ENCODE results near the gene GCN1.

Gene GCN1

DNA sequence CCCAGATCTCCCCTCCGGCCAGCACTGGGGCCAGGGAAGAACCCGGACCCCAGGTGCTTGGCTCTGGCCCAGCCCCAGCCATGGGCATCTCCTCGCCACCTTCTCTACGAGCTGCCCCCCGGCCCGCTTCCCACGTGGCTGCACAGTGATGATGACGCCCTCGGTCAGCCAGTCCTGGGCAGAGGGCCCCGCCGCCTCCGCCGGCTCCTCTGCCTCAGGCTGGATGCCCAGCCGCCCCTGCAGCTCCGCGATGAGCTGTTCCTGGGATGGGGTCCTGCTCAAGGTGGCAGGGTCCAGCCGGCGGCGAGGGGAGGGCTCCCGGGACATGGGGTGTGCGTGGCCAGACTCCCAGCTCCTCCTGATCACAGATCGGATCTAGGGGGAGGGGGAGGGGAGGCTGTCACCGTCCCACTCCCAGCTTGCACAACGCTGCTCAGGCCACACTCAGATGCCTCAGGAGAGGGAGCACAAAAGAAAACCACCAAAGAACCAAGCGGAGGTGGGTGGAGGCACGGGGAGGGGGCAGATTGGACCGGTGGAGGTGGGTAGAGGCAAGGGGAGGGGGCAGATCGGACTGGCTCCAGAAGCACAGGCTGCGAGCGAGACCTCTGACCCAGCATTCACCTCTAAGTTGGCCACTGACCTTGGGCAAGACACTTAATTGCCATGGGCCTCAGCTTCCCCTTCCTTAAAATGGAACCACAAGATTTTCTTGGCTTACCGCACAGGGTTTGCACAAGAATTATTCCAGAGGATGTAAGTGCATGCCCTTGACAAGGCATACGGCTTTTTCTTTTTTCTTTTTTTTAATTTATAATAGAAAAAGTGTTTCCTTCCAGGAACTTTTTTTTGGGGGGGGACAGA is 22.5 kb upstream of the GCN1 start:
- Histone ChIP-seq H2AFZ (no peak overlapping the region), H3K4me2 (ENCODE audit: low read length) (no peak overlapping the region), H3K27me3 (ENCODE audit: control insufficient read depth, insufficient read depth, low read length) (no peaks in the 10 kb centered on the region), H3K9me3 (ENCODE audit: control insufficient read depth, low read length) (no peaks in the 10 kb centered on the region), H3K27ac (no peak overlapping the region), H3K4me1 (no peaks in the 10 kb centered on the region), H3K36me3 (ENCODE audit: control insufficient read depth, insufficient read depth, low read length) (no peaks in the 10 kb centered on the region), H3K79me2 (peaks cover 9% of the 10 kb centered on the region), H3K4me3 (ENCODE audit: low read depth, low read length) (no peak overlapping the region), H3K9ac (no peak overlapping the region)
- TF ChIP-seq, protein P1, sequence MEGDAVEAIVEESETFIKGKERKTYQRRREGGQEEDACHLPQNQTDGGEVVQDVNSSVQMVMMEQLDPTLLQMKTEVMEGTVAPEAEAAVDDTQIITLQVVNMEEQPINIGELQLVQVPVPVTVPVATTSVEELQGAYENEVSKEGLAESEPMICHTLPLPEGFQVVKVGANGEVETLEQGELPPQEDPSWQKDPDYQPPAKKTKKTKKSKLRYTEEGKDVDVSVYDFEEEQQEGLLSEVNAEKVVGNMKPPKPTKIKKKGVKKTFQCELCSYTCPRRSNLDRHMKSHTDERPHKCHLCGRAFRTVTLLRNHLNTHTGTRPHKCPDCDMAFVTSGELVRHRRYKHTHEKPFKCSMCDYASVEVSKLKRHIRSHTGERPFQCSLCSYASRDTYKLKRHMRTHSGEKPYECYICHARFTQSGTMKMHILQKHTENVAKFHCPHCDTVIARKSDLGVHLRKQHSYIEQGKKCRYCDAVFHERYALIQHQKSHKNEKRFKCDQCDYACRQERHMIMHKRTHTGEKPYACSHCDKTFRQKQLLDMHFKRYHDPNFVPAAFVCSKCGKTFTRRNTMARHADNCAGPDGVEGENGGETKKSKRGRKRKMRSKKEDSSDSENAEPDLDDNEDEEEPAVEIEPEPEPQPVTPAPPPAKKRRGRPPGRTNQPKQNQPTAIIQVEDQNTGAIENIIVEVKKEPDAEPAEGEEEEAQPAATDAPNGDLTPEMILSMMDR (IDR thresholded peaks at IDR 0.05): no peak

DNA sequence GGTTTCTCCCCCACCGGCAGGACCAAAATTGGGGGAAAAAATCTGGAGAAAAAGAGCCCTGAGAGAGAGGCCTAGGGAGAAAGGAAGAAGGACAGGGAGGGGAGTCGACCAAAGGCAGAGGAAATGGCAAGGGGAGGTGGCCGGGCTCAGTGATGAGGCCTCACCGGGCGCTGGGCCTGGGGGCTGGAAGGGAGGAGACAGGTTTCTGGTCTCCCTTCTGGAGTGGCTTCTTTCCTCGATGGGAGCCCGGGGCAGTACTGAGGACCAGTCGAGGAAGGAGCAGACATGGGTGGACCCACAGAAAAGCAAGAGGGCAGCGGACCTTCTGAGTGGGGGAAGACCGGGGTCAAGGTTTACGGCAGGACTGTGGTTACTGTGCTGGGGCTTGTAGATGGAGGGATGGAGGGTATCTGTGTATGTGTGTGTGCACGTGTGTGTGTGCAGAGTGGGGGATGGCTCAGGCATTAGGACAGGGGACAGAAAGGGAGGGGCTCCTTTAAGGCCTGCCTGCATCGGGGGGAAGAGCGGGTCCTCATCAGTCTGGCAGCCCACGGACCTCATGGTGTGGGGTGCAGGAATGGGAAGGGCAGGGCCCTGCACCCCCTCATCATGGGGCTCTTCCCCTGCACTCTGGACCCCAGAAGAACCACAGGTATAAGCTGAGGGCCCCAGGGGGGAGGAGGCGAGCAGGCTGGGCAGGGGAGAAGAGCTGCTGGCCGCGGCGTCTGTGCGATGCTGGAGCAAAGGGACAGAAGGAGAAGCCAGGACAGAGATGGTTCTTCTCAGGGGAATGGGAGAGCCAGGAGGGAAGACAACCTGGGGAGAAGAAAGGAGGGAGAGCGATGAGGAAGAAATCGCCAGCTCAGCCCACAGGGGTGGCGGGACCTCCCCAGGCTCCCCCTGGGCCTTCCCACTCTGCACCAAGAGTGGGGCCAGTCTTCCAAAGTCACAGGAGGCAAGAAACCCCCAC is 21.5 kb upstream of the GCN1 start:
- TF ChIP-seq, protein P1 (IDR thresholded peaks at IDR 0.05): no peak
- H3K4me2 ChIP-seq (ENCODE audit: low read length): no peak overlapping the region
- no peak overlapping the region for H3K4me3 ChIP-seq (ENCODE audit: low read depth, low read length)
- H3K9ac ChIP-seq: no peak overlapping the region
- H3K36me3 ChIP-seq (ENCODE audit: control insufficient read depth, insufficient read depth, low read length): no peaks in the 10 kb centered on the region
- no peaks in the 10 kb centered on the region for H3K27me3 ChIP-seq (ENCODE audit: control insufficient read depth, insufficient read depth, low read length)
- no peaks in the 10 kb centered on the region for H3K9me3 ChIP-seq (ENCODE audit: control insufficient read depth, low read length)
- no peak overlapping the region for H2AFZ ChIP-seq
- no peaks in the 10 kb centered on the region for H3K4me1 ChIP-seq
- H3K79me2 ChIP-seq: peaks cover 4% of the 10 kb centered on the region
- H3K27ac ChIP-seq: no peak overlapping the region

DNA sequence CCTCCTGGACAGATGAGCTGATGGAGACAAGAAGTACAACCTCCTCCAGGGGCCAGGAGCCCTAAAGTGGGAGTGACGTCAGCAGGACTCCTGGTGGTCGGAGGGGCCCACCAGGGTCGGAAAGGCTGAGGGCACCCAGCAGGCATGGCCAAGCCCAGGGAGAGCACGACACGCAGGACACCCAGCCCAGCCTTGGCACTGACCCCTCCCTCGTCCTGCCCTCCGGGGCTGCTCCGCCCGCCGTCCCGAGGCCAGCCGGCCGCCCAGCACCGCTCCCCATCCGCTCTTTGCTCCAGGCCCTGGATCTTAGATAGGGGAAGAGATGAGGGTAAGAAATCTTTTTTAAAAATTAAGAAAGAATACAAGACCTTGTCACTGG is 20.8 kb upstream of the GCN1 start:
- no peaks in the 10 kb centered on the region for H3K36me3 ChIP-seq (ENCODE audit: control insufficient read depth, insufficient read depth, low read length)
- no peaks in the 10 kb centered on the region for H3K4me1 ChIP-seq
- TF ChIP-seq, protein P1 (IDR thresholded peaks at IDR 0.05): no peak
- H3K4me3 ChIP-seq (ENCODE audit: low read depth, low read length): no peak overlapping the region
- no peak overlapping the region for H3K27ac ChIP-seq
- H2AFZ ChIP-seq: no peak overlapping the region
- no peaks in the 10 kb centered on the region for H3K27me3 ChIP-seq (ENCODE audit: control insufficient read depth, insufficient read depth, low read length)
- H3K79me2 ChIP-seq: no peaks in the 10 kb centered on the region
- H3K9me3 ChIP-seq (ENCODE audit: control insufficient read depth, low read length): no peaks in the 10 kb centered on the region
- H3K4me2 ChIP-seq (ENCODE audit: low read length): no peak overlapping the region
- no peak overlapping the region for H3K9ac ChIP-seq

DNA sequence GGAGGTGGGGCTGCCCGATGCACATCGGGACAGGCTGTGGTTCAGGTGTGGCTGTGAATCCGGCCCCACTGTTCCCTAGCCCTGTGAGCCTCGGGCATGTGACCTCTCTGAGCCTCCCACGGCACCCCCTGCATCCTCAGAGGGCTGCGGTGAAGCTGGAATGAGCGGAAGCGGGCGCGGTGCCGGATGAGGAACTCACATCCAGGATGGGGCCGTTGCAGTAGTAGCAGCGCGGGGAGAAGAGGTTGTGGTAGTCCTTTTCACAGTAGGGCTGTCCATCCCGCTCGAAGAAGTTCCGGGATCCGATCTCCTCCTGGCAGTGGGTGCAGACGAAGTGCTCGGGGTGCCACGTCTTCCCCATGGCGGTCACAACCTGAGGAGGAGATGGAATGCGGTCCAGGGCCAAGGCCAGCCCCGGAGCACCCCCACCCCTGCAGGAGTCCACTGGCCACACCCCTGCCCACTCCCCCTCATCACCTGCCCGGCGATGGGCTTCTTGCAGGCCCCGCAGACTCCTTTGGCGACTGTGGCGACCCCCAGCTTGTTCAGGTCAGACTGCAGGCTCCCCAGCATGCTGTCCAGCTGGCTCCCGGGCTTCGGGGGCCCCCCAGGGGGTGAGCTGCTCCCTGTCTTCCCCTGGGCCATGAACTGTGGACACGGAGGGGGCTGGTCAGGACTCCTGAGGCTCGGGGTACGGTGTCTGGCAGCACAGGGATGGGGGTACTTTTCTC is 20.3 kb upstream of the GCN1 start:
- no peak overlapping the region for H3K27ac ChIP-seq
- no peaks in the 10 kb centered on the region for H3K79me2 ChIP-seq
- no peaks in the 10 kb centered on the region for H3K9me3 ChIP-seq (ENCODE audit: control insufficient read depth, low read length)
- H3K4me2 ChIP-seq (ENCODE audit: low read length): no peak overlapping the region
- no peaks in the 10 kb centered on the region for H3K27me3 ChIP-seq (ENCODE audit: control insufficient read depth, insufficient read depth, low read length)
- H3K4me3 ChIP-seq (ENCODE audit: low read depth, low read length): no peak overlapping the region
- H3K9ac ChIP-seq: no peak overlapping the region
- H2AFZ ChIP-seq: no peak overlapping the region
- TF ChIP-seq, protein P1 (IDR thresholded peaks at IDR 0.05): no peak
- H3K4me1 ChIP-seq: no peaks in the 10 kb centered on the region
- no peaks in the 10 kb centered on the region for H3K36me3 ChIP-seq (ENCODE audit: control insufficient read depth, insufficient read depth, low read length)

All from parathyroid adenoma (tissue), 2 donors.